HG02763 (cell line): Measurements from ENCODE around the gene ITIH3.

Experiments
- ATAC-seq: cut with Tn5 transposase; IDR thresholded peaks from one replicate; pipeline ENCODE4 v1.9.1; 2021; ENCODE audit warnings: mild to moderate bottlenecking, moderate library complexity; ENCODE audit not compliant: unreplicated experiment

Gene ITIH3

DNA sequence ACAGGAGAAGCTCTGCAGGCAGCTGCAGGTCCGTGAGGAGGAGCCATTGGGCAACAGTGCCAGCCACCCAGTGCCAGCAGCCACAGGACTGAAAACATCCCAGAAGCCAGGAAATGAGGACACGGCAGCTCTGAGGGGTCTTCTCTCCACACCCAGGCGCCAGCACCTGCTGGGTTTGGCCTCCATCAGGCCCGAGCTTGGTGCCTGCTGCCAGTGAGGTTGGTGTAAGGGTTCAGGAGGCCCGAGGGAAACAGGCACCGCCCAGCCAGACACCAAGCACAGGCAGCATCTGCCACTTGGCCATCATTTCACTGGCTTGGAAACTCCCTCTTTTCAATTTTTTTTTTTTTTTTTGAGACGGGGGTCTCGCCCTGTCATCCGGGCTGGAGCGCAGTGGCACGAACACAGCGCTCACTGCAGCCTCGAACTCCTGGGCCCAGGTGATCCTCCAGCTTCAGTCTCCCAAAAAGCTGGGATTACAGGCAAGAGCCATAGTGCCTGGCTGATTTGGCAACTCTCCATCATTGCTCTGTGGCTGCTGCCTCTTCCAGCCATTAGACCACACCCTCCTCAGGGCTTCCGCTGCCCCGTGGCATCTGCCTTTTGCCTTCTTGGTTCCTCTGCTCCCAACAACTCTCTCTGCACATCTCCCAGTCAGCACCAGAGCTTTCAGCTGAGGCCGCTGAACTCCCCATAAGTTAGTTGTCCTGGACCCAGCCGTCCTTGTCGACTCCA is 1.5 kb upstream of the ITIH3 start:
- ATAC-seq: no peak

DNA sequence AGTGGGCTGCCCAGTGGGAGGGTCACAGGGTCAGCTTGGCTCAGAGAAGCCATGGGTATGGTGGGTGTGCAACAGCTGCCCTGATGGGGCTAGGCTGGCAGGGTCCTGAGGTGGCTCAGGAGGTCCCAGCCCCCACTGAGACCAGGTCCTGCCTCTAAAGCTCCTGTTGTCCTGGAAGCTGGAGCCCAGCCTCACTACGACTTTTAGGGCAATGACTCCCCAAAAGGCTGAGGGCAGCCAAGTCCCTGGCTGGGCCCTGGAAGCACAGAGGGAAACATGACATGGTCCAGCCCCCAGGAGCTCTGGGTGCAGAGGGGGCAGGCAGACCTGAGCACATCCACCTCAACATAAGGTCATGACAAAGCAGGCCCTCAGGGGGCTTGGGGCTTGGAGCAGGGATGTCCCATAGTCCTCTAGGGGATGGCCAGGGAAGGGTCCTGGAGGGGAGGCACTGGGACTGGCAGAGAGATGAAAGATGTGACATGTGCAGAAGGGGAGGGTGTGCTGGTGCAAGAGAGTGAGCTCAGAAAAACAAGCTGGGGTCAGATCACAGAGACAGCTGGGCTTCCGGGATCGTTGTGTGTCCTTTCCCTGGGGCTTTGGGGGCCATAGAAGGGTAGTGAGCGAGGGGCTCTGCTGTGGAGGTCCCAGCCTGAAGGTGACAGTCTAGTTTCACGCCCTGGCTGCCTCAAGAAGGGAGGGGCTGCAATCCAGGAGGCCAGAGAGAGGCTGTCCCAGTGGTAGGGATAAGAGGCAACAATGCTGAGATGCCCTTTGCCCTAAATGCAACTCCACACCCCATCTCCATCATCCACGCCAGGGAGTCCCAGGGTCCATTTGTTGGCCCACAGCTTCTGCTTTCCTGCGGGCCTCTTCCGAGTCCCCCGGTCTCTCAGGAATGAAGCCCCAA is 639 bp upstream of the ITIH3 start:
- no peak for ATAC-seq

DNA sequence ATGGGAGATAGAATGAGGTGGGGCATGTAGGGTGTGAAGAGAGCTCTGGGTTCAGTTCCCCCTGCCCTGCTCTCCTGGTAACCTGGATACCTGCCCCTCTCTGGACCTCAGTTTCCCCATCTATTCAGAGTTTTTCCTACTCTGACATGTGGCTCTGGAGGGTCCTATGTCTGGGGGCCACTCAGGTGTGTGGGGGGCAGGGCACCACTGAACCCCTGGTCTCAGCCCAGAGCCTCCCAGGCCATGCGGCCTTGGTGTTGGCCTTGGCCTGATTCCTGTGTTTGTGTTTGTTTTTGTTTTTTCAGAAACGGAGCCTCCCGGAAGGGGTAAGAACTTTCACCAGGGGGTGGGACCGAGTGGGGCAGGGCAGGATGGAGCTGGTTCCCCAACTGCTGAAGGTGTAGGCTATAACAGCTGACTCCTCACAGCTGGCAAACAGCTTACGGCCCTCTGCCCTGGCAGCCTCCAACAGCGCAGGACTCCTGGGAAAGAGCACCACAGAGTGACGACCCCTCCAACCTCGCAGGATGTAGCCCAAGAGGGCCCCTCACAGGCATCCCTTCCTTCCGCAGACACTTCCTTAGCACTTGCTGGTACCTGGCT is 803 bp downstream of the ITIH3 start:
- ATAC-seq: no peak

DNA sequence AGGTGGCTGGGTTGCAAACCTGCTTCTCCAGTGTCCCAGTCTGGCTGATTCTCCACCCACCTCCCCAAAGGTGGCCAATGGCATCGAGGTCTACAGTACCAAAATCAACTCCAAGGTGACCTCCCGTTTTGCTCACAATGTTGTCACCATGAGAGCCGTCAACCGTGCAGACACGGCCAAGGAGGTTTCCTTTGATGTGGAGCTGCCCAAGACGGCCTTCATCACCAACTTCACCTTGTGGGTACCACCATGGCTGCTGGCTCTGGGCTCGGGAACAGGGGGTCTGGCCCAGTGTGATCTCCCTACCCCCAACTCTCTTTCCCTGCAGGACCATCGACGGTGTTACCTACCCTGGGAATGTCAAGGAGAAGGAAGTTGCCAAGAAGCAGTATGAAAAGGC is 1.8 kb downstream of the ITIH3 start:
- ATAC-seq: no peak

DNA sequence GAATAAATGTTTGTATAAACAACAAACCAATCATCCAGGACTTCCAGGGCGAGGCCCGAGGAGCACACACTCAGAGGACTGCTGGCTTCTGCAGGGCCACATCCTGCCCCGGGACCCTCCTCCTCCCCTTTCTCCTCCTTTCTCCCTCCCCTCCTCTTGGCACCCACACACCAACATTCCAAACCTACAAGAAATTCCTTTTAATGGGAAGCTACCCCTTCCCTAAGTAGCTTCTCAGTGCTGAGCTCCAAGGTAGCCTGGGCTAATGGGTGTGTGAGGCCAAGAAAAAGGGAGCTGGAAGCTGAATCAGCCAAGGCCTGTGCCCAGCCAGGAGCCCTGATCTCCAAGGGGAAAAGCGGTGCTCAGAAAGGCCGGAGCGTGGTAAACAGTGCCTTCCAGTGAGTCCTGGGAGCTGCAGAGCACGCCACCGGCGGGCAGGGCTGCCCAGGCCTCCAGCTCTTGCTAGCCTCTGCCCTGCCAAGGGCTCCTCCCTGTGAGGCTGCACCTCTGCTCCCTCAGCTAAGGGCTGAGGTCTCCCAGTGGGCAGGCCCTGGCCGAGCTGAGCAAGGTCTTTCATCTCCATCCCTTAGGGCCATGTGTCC is 3.9 kb downstream of the ITIH3 start:
- no peak for ATAC-seq

DNA sequence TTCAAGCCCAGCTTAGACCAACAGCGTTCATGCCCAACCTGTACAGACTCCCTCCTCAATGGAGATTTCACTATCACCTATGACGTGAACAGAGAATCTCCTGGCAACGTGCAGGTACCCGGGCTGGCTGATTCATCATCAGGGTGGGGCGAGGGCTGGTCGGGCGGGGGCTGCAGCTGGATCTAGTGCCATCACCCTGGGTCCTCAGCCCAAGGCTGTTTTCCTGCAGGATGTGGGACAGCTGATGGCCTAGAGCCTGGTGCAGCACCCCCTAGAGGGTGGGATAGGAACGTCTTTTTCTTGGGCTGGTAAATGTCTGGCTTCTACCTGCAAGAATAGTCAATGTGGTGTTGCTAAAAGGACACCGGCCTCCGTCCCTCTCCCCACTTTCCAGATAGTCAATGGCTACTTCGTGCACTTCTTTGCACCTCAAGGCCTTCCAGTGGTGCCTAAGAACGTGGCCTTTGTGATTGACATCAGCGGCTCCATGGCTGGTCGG is 4.4 kb downstream of the ITIH3 start:
- no peak for ATAC-seq

DNA sequence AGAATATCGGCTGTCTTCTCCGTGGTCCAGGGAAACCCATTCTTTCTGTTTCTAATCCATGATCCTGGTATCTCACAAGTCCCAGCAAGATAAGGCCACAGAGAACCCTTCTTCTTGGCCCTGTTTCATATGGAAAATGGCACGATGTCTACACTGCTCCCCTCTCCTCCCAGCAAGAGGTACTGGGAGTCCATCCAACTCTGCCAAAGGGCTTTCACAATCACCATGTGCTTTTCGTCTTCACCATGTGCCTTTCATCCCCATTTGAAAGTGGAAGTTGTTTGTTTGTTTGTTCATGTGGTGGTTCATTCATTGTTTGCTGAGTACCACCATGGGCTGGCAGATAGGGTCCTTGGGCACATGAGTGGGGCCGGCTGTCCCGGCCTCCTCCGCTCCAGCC is 5.5 kb downstream of the ITIH3 start:
- ATAC-seq: no peak

DNA sequence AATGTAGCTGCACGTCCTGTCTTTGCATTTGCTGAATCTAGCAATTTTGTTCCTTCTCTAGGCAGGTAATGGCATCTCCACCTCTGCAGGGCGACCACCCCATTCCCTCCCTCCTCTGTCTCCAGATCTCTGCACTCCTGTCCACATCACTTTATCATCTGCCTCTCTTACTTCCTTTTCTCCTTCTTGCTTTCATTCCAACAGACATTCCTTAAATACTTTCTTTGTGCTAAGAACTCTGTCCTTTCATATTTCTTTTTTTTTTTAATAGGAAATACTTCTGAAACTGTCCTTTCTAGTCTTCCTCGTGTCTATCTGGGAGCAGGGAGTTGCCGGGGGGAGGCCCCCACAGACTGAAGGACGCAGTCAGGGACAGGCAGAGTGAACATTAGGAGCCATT is 7.2 kb downstream of the ITIH3 start:
- no peak for ATAC-seq

DNA sequence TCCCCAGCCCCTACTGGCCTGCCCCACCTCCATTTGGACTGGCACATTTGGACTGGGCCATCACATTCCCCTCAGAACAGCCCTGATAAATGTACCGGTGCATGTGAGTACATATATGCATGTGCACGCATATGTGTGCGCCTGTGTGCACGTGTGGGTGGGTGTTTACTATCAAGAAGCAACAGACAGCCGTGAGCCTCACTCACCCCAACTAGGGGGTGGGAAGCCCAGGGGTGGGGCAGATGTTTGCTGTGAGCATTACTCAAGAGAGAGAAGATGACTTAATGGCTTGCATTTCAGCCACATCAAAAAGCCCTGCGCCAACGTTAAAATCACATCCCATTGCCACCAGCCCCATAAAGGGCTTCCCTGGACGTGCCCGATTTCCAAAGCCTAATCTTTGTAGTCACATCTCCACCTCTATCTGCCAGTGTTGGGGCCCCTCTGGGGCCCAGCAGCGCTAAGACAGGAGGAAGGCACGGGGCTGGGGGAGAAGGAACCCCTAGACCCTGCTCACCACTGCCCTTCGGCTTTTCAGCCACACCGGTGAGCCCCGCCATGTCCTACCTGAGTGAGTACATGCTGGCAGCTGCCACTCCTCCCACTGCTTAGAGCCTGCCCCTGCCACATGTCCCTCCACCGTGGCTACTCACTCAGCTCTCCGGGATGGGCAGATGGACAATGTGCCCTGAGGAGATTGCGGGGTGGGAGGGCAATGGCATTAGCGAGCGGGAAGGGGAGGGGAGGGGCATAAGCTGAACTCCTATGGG is 10.9 kb downstream of the ITIH3 start:
- ATAC-seq: no peak

DNA sequence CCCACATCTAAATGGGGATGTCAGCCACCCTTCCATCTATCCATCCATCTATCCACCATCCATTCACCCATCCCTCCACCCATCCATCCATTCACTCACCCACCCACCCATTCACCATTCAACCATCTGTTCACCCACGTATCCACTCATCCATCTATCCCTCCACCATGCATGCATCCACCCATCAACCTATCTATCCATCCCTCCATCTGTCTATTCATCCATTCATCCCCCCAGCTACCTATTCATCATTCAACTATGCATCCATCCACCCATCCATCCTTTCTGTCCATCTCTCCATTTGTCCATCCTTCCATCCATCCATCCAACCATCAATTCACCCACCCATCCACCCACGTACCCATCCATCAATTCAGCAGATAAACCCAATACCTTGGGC is 14.6 kb downstream of the ITIH3 start:
- ATAC-seq: no peak

DNA sequence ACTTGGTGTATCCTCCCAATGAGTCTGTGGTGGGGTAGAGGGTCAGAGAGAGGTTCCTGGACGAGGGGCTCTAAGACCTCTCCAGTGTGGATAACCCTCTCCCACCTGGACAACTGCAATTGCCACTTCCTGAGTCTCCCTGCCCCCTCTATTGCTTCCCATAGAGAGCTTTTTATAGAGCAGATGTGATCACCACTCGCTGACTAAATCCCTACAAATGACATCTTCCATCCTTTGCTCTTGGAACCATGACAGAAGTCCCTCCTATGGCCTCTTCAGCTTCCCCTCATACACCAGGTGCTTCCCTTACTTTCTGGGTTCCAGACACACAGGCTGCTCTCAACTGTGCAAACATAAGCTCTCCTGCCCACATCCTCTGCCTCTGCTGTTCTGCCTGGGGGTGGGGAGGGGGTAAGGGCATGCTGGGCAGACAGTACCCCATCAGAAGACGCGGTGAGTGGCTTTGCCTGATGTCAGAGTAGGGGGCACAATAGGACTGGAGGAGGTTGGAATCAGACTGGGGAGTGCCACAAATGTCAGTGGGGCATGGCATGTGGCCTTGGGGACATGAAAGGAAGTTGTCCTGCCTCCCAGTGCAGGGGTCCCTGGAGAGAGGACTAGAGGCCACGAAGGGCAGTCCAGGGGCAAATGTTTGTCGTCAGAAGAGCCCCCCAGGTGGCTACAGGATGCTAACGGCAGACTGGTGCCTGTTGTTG is 15.2 kb downstream of the ITIH3 start:
- ATAC-seq: no peak

DNA sequence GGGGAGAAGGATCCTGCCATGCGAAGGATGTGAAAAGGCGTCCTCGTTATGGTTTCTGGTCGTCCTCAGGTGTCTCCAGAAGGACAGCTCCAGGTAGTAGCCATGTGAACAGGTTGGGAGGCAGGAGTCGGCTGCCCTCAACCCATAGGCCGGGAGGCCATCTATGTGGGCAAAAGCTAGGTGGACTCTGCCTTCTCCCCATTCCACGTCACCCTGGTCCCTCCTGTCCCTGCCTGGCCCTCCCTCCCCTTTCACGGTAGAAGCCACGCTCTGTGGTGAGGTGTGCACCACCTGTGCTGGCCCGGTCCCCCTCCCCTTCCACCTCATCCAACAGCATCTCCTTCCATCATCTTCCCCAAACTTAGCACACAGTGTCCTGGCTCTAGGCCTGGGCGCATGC is 16.3 kb downstream of the ITIH3 start:
- ATAC-seq: no peak

DNA sequence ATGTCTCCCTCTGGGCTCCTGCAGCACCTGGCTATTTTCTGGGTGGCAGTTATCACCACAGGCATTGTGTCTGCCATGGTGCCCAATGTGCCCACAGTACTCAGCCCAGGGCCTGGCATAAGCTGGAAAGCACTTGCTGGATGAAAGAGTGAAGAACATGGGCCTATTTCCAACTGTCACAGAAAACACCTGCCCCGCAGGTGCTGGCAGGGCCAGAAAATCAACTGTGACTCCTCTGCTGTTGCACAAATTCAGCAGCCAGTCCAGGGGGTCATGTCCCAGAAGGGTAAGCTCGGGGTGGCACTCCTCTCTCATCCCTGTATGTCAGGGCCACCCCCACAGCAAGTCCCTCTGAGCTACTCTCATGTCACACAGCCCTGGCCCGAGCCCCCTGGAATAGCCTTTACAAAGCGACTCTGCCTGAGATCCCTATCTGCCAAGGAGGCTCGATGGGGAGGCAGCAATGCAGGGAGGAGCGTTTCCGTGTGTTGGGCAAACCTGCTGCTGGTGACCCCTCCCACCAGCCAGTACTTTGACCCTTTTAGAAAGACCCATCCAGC is 16.9 kb downstream of the ITIH3 start:
- ATAC-seq: no peak

DNA sequence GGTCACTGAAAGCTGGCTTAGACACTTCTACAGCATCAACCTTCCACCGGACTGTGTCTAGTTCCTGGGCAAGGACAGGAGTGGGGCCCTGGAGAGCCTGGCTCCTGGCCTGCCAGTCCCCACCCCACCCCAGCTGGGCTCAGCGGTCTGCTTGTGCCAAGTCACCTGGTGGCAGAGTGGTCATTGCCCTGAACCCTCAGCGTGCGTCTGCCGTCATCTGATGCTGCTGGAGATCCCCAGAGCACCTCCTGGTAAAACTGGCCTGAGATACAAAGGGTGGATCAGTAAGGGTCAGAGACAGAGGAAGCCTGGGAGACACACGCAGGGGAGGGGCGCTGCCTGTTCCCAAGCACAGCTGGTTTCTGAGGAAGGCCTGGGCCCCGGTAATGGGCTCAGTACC is 19.2 kb downstream of the ITIH3 start:
- ATAC-seq: no peak

DNA sequence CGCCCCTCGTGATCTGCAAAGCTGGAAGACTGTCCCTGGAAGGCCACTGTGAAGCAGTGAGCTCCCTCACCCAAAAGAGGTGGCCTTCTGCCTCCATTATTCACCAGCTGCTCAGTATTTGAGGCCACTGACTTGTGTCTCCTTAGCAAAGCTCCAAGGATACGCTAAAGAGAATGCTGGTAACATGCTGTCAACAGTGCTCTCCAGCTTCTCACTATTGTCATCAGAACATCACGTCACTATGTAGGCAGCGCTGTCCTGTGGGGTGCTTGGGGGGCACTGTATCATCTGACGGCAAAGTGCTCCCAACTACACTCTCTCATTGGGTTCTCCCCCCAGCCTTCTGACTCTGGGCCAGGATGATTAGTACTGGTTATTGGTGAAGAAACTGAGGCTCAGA is 21.6 kb downstream of the ITIH3 start:
- ATAC-seq: no peak

DNA sequence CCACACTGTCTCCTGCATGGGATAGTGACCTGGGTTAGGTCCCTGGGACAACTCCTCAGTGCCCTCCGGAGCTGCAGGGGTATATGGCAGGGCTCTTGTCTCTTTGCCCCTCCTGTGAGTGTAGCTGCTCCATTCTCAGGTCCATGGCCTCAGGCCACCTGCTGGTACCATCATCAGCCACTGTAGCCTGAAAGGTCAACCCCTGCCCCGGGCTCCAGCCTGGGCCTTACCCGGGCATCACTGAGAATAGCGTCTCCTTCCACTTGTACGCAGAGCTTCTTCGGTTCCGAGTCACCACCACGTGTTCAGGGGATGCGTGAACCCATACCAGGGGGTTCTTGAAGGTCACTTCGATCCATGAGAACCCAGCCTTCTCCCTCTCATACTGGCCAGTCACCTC is 22.1 kb downstream of the ITIH3 start:
- ATAC-seq: no peak

DNA sequence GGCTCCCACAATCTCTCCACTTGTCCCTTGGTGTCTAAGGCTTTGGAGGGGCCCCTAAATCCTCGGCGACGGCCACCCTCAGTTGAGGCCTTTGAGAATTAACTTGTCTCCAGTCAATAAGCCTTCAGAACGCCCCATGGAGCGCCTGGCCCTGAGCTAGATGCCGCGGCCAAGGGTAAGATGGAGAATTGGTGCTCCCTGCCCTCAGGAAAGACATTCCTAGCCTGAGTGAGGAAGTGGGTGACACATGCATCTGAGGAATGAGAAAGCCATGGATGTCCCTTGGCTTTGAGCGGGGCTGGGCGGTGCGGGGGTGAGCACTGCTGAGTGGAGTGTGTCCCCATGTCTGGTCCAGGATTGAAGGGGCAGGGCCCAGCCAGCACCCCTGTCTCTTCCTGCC is 22.6 kb downstream of the ITIH3 start:
- ATAC-seq: no peak

DNA sequence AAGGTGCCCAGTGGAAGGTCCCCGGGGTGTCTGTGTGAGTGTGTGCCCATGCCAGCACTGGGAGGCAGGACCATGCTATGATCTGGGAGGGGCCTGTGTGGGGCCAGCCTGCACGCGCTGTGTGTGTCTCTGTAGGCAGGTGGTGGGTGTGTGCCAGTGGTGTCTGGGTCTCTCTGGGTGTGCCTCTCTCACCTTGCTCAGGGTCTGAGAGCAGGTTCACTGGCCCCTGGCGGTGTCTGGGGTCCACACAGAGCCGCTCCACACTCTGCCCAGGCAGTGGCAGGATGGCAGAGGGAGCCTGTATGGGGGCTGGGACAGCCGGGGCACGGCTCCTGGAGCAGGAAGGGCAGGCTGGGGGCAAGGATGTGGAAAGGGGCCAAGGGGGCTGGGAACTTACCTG is 23.3 kb downstream of the ITIH3 start:
- no peak for ATAC-seq

DNA sequence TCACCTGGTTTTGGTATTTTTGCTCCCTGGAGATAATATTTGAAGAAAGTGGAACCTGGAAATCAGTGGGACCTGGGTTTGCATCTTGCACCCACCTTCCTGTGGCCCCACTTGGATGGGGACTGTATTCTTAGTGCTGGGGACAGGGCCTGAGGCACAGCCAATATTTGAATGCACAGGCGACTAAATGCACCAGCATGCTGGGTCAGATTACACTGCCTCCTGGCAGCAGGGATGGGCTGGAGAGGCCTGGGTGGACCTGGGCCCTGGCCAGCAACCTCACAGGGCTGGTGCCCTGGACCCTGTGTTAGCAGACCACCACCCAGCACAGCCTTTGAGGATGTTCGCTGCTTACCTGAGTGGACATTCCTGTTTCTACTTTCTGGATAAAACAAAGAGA is 25.3 kb downstream of the ITIH3 start:
- ATAC-seq: no peak

DNA sequence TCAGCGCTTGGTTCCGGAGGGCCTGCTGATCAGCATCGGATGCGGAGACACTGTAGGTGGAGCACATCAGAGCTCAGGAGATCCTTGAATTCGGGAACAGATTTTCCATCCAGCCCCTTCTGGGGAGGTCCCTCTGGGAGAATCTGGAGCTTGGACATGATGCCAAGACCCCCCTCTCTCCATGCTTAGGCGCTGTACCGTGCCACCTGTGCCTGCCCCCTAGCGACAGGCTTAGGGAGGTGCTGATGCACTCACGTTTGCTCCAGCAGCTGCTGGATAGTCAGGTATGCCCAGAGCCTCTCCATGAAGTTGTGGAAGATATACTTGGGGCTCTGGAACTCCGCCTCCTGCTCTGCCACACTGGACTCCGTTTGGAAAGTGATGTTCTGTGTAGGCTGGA is 26.1 kb downstream of the ITIH3 start:
- no peak for ATAC-seq
